Endodermal cell (in vitro differentiated cells): ENCODE measurements around the gene TTC7B. TPM values are rescaled to one million over a fixed set of nuclear protein-coding genes. Genes with fewer than 3 reads are reported as not detected.

Source experiments
- DNase-seq: peaks from one replicate; pipeline ENCODE4 v3.0.0-alpha.2; 2017
- H3K27ac ChIP-seq: 2 replicates; pipeline ENCODE4 v1.5.1; 2013; ENCODE audit warnings: mild to moderate bottlenecking, low read depth, low read length, moderate library complexity
- H3K27me3 ChIP-seq: 2 replicates; pipeline ENCODE4 v1.6.1; 2013; ENCODE audit warnings: mild to moderate bottlenecking, low read length, moderate library complexity; ENCODE audit not compliant: insufficient read depth, control insufficient read depth, poor library complexity, severe bottlenecking
- H3K36me3 ChIP-seq: 2 replicates; pipeline ENCODE4 v1.7.0; 2013; ENCODE audit warnings: mild to moderate bottlenecking, low read length, moderate library complexity; ENCODE audit not compliant: control insufficient read depth, insufficient read depth
- H3K4me1 ChIP-seq: one replicate; pipeline ENCODE4 v1.7.0; 2013; ENCODE audit warnings: low read length; ENCODE audit not compliant: control insufficient read depth, insufficient read depth
- H3K4me3 ChIP-seq: 2 replicates; pipeline ENCODE4 v1.5.1; 2013; ENCODE audit warnings: mild to moderate bottlenecking, low read length, moderate library complexity
- H3K9ac ChIP-seq: 2 replicates; pipeline ENCODE4 v1.6.1; 2013; ENCODE audit warnings: mild to moderate bottlenecking, low read length, moderate library complexity; ENCODE audit not compliant: poor library complexity, severe bottlenecking; ENCODE audit errors: extremely low read depth
- H3K9me3 ChIP-seq: 2 replicates; pipeline ENCODE4 v1.6.1; 2013; ENCODE audit warnings: mild to moderate bottlenecking, low read length, moderate library complexity; ENCODE audit not compliant: control insufficient read depth
- H3K27ac Mint-ChIP-seq: 2 replicates; pipeline ENCODE4 v1.8.0; 2020; ENCODE audit warnings: mixed read lengths
- H3K27me3 Mint-ChIP-seq: 2 replicates; pipeline ENCODE4 v1.8.0; 2021; ENCODE audit warnings: mild to moderate bottlenecking, mixed read lengths; ENCODE audit not compliant: insufficient read depth
- H3K36me3 Mint-ChIP-seq: 2 replicates; pipeline ENCODE4 v1.8.0; 2020; ENCODE audit warnings: low read depth, mixed read lengths
- H3K4me1 Mint-ChIP-seq: 2 replicates; pipeline ENCODE4 v1.8.0; 2020; ENCODE audit warnings: mixed read lengths
- H3K4me3 Mint-ChIP-seq: 2 replicates; pipeline ENCODE4 v1.8.0; 2020; ENCODE audit warnings: mild to moderate bottlenecking, moderate library complexity, mixed read lengths
- H3K9me3 Mint-ChIP-seq: 2 replicates; pipeline ENCODE4 v1.8.0; 2020; ENCODE audit warnings: mild to moderate bottlenecking, mixed read lengths
- CTCF ChIP-seq: fragments of 200-600 bp; sonication (generic); conservative IDR thresholded peaks from 2 replicates; pipeline ENCODE4 v1.5.0; 2021; ENCODE audit warnings: antibody characterized with exemption, mild to moderate bottlenecking
- WGBS, 2 experiments: methylation state at CpG; one replicate each; pipeline versions ENCODE4 v1.1.5 to v1.1.7; 2013; ENCODE audit warnings: missing lambda C conversion rate in 2 of 2, mixed read lengths in 1 of 2; ENCODE audit not compliant: insufficient coverage in 1 of 2, insufficient read length in 1 of 2; 5-methylcytosine and 5-hydroxymethylcytosine counted together
- total RNA-seq, 2 donors: library from RNA; stranded (reverse); fragmentation: NEBNext Ultra II Directional in 1 of 2; extraction: Animal tissue kit (Norgen Biotek cat#: 25700) in 1 of 2; gene quantifications; 2 replicates in 1 of 2; 3 replicates in 1 of 2; pipeline ENCODE4 v1.2.1, GENCODE V29; 2021

TTC7B gene
- total RNA-seq, 2 donors from 2014 or later, result 51.3 to 62.6 TPM

- no peaks in the 10 kb centered on the region for H3K9me3 ChIP-seq
- no peaks in the 10 kb centered on the region for H3K36me3 ChIP-seq
- H3K27ac Mint-ChIP-seq, result no peak overlapping the region
- H3K27me3 ChIP-seq, result no peaks in the 10 kb centered on the region
- WGBS, 2 experiments, result 92 to 95% methylated on average over 12 to 13 of the region's 13 CpGs
- no peak overlapping the region for H3K4me3 Mint-ChIP-seq
- H3K4me1 Mint-ChIP-seq, result peaks cover 28% of the 10 kb centered on the region
- H3K9ac ChIP-seq, result no peak overlapping the region
- H3K27me3 Mint-ChIP-seq, result no peaks in the 10 kb centered on the region
- DNase-seq, result no peak
- H3K27ac ChIP-seq, result no peak overlapping the region
- H3K9me3 Mint-ChIP-seq, result no peaks in the 10 kb centered on the region
- peak; percentile 49 for TF ChIP-seq CTCF
- H3K4me1 ChIP-seq, result peaks cover 9% of the 10 kb centered on the region
- H3K36me3 Mint-ChIP-seq, result peaks cover 4% of the 10 kb centered on the region
- no peak overlapping the region for H3K4me3 ChIP-seq
Measured at GRCh38 chr14:90571149-90571947, 244.9 kb downstream of the TTC7B start.

- no peak for DNase-seq
- Mint-ChIP-seq H3K27ac (no peak overlapping the region), H3K9me3 (no peaks in the 10 kb centered on the region), H3K4me3 (no peak overlapping the region), H3K27me3 (no peaks in the 10 kb centered on the region), H3K4me1 (peaks cover 28% of the 10 kb centered on the region), H3K36me3 (peaks cover 6% of the 10 kb centered on the region)
- Histone ChIP-seq H3K4me1 (peaks cover 9% of the 10 kb centered on the region), H3K36me3 (no peaks in the 10 kb centered on the region), H3K27me3 (no peaks in the 10 kb centered on the region), H3K4me3 (no peak overlapping the region), H3K9ac (no peak overlapping the region), H3K27ac (no peak overlapping the region), H3K9me3 (no peaks in the 10 kb centered on the region)
- no peak for TF ChIP-seq CTCF
- 86 to 88% methylated on average over 13 to 17 of the region's 17 CpGs for WGBS, 2 experiments
Measured at GRCh38 chr14:90570461-90570860, 245.8 kb downstream of the TTC7B start.

- no peak for DNase-seq
- no peak for TF ChIP-seq CTCF
- Histone ChIP-seq H3K27ac (no peak overlapping the region), H3K4me3 (no peak overlapping the region), H3K4me1 (peaks cover 9% of the 10 kb centered on the region), H3K9ac (no peak overlapping the region), H3K36me3 (no peaks in the 10 kb centered on the region), H3K27me3 (no peaks in the 10 kb centered on the region), H3K9me3 (no peaks in the 10 kb centered on the region)
- 91 to 97% methylated on average over 9 of the region's 9 CpGs for WGBS, 2 experiments
- H3K4me3 Mint-ChIP-seq, result no peak overlapping the region
- H3K9me3 Mint-ChIP-seq, result no peaks in the 10 kb centered on the region
- peaks cover 25% of the 10 kb centered on the region for H3K4me1 Mint-ChIP-seq
- H3K27me3 Mint-ChIP-seq, result no peaks in the 10 kb centered on the region
- no peak overlapping the region for H3K27ac Mint-ChIP-seq
- peaks cover 6% of the 10 kb centered on the region for H3K36me3 Mint-ChIP-seq
Measured at GRCh38 chr14:90569606-90570387, 246.4 kb downstream of the TTC7B start.
